Measurements from ENCODE around the gene ABCC1.
"Not testable (repeated sequence)": the region's sequence is repeated elsewhere in the genome, so short reads cannot be mapped to it uniquely, and the experiment has no call there.

Gene ABCC1

GRCh38 chr16:15949210-15950160, at the start of gene ABCC1:
ABCC1 (plus strand) TSS chr16:15949616; CDS start chr16:15949752, 136 bp downstream.
- DNase-seq (ENCODE audit: low spot score) = peak; percentile 49

- DNase-seq (ENCODE audit: low spot score) = no peak
Measured at GRCh38 chr16:15900357-15900756, 49.1 kb upstream of the ABCC1 start.

- no peak for DNase-seq (ENCODE audit: low spot score)
Measured at GRCh38 chr16:15900901-15901500, 48.4 kb upstream of the ABCC1 start.

GRCh38 chr16:15903960-15904359, 45.5 kb upstream of the ABCC1 start:
- DNase-seq (ENCODE audit: low spot score) = no peak

- no peak for DNase-seq (ENCODE audit: low spot score)
Measured at GRCh38 chr16:15906439-15906838, 43.0 kb upstream of the ABCC1 start.

GRCh38 chr16:15907863-15908478, 41.4 kb upstream of the ABCC1 start:
- DNase-seq (ENCODE audit: low spot score) = no peak

- DNase-seq (ENCODE audit: low spot score) = no peak
Measured at GRCh38 chr16:15911198-15911597, 38.2 kb upstream of the ABCC1 start.

GRCh38 chr16:15913046-15913698, 36.2 kb upstream of the ABCC1 start:
- no peak for DNase-seq (ENCODE audit: low spot score)

- no peak for DNase-seq (ENCODE audit: low spot score)
Measured at GRCh38 chr16:15915555-15916081, 33.8 kb upstream of the ABCC1 start.

GRCh38 chr16:15916323-15916722, 33.1 kb upstream of the ABCC1 start:
- no peak for DNase-seq (ENCODE audit: low spot score)

- not testable (repeated sequence) for DNase-seq (ENCODE audit: low spot score)
Measured at GRCh38 chr16:15918314-15918713, 31.1 kb upstream of the ABCC1 start.

GRCh38 chr16:15919331-15919730, 30.1 kb upstream of the ABCC1 start:
- DNase-seq (ENCODE audit: low spot score) = no peak

- DNase-seq (ENCODE audit: low spot score) = no peak
Measured at GRCh38 chr16:15924996-15925395, 24.4 kb upstream of the ABCC1 start.

GRCh38 chr16:15925631-15926030, 23.8 kb upstream of the ABCC1 start:
- no peak for DNase-seq (ENCODE audit: low spot score)

GRCh38 chr16:15928261-15929104, 20.9 kb upstream of the ABCC1 start:
- DNase-seq (ENCODE audit: low spot score) = no peak

GRCh38 chr16:15932939-15933338, 16.5 kb upstream of the ABCC1 start:
- DNase-seq (ENCODE audit: low spot score) = no peak

- DNase-seq (ENCODE audit: low spot score) = no peak
Measured at GRCh38 chr16:15933781-15934180, 15.6 kb upstream of the ABCC1 start.

- no peak for DNase-seq (ENCODE audit: low spot score)
Measured at GRCh38 chr16:15934991-15935390, 14.4 kb upstream of the ABCC1 start.

GRCh38 chr16:15936809-15937208, 12.6 kb upstream of the ABCC1 start:
- not testable (repeated sequence) for DNase-seq (ENCODE audit: low spot score)

- DNase-seq (ENCODE audit: low spot score) = no peak
Measured at GRCh38 chr16:15942931-15943690, 6.3 kb upstream of the ABCC1 start.

Data from CD4-positive, alpha-beta T cell treated with Interleukin-6 at 100 ng/mL for 8 hours (primary cell).